Esophagus muscularis mucosa (tissue), 2 donors: ENCODE results near the gene FXR2.

Experiments
- EP300 ChIP-seq: sonication (generic); formaldehyde crosslinking; IDR thresholded peaks from one replicate; pipeline ENCODE4 v1.6.1; 2017; ENCODE audit warnings: antibody characterized with exemption
- POLR2A ChIP-seq: fragments of 450-650 bp; IDR thresholded peaks from one replicate; pipeline ENCODE4 v1.6.1; 2017; ENCODE audit warnings: antibody characterized with exemption, moderate library complexity, mild to moderate bottlenecking, low read depth

GRCh38 chr17:7634384-7634783, 19.7 kb upstream of the FXR2 start:
- TF ChIP-seq POLR2A (no peak), EP300 (no peak)
